HEK293T (cell line): ENCODE measurements around the gene C1orf116.

Source experiments
- FOXA1 ChIP-seq: fragments of 450-650 bp; IDR thresholded peaks from 2 replicates; pipeline ENCODE4 v1.6.1; 2016; ENCODE audit warnings: mild to moderate bottlenecking
- FOXM1 ChIP-seq: fragments of 450-650 bp; IDR thresholded peaks from 2 replicates; pipeline ENCODE4 v1.6.1; 2017; ENCODE audit warnings: mild to moderate bottlenecking, borderline replicate concordance
- HDGF ChIP-seq: fragments of 450-650 bp; IDR thresholded peaks from 2 replicates; pipeline ENCODE4 v1.6.1; 2017; ENCODE audit warnings: antibody characterized with exemption, borderline replicate concordance
- SP1 ChIP-seq: fragments of 450-650 bp; IDR thresholded peaks from 2 replicates; pipeline ENCODE4 v1.6.1; 2017
- SUZ12 ChIP-seq: fragments of 450-650 bp; IDR thresholded peaks from 2 replicates; pipeline ENCODE4 v1.6.1; 2016; ENCODE audit warnings: mild to moderate bottlenecking
- ZNF384 ChIP-seq: fragments of 450-650 bp; IDR thresholded peaks from 2 replicates; pipeline ENCODE4 v1.6.1; 2016

- TF ChIP-seq HDGF (no peak), SP1 (no peak), FOXA1 (no peak), SUZ12 (no peak), FOXM1 (no peak), ZNF384 (no peak)
Measured at GRCh38 chr1:207070811-207071210, 38.3 kb upstream of the C1orf116 start.
